GM18498 (cell line): ENCODE results near the gene STARD5.

Experiments used
- ATAC-seq: cut with Tn5 transposase; IDR thresholded peaks from one replicate; pipeline ENCODE4 v1.9.1; 2021; ENCODE audit warnings: mild to moderate bottlenecking, moderate library complexity; ENCODE audit not compliant: unreplicated experiment

The STARD5 gene

GRCh38 chr15:81275711-81276392 is 48.1 kb downstream of the STARD5 start:
- ATAC-seq = no peak

GRCh38 chr15:81274931-81275707 is 48.8 kb downstream of the STARD5 start:
- peak; percentile 90 for ATAC-seq

DNA sequence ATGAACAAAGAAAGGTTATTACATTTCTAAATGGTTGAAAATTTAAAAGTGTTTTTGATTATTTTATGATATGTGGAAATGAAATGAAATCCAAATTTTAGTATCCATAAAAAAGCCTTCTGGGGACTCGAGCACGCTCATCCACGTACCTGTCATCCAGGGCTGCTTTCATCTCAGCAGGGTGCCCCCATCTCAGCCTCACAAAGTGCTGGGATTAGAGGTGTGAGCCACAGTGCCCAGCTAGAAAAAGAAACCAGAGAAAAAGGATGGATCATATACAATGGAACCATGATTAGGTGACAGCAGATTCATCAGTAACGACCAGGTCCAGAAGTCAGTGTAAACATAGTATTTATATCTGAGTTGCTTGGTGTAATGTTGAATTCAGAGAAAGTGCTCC is 49.7 kb downstream of the STARD5 start:
- ATAC-seq = no peak

GRCh38 chr15:81273855-81274254 is 50.1 kb downstream of the STARD5 start:
- no peak for ATAC-seq

DNA sequence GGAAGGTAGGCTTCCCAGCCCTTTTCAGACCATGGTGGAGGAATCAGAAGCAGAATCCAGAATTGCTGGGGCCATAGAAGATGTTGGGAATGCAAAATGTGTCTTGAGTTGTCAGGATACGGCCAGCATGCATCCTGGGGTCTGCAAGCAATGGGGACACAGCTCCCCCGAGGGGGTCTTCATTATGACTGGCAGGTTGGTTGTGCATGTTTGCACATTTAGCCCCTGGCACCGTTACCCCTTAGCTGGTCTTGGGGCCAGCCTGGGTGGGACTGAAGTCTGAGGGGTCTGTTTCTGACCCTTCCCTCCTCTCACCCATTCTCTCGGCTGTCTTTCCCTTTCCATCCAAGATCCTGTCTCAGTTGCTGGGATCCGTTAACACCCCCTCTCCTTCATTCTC is 50.7 kb downstream of the STARD5 start:
- ATAC-seq = no peak

GRCh38 chr15:81271761-81272644 is 51.9 kb downstream of the STARD5 start:
- ATAC-seq = no peak

- ATAC-seq = no peak
These were observed 53.0 kb downstream of the STARD5 start for GRCh38 chr15:81270781-81271491.

DNA sequence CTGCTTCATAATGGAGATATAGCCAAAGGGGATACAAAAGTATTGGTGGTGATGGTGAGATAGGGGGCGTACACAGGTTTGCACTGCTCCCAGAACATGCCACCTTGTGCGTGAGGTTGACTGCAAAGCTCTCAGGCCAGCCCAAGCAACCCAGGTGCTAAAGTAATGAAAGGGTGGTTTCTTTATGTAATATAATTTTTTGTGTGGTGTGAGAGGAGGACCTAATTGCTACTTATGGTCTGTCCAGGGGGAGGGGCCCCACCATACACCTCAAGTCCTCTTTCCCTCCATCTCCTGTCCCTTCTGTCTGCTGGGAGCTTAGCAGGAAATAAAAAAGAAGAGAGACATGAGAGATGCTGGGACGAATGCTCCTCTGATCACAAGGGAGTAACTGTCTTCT is 53.8 kb downstream of the STARD5 start:
- no peak for ATAC-seq

DNA sequence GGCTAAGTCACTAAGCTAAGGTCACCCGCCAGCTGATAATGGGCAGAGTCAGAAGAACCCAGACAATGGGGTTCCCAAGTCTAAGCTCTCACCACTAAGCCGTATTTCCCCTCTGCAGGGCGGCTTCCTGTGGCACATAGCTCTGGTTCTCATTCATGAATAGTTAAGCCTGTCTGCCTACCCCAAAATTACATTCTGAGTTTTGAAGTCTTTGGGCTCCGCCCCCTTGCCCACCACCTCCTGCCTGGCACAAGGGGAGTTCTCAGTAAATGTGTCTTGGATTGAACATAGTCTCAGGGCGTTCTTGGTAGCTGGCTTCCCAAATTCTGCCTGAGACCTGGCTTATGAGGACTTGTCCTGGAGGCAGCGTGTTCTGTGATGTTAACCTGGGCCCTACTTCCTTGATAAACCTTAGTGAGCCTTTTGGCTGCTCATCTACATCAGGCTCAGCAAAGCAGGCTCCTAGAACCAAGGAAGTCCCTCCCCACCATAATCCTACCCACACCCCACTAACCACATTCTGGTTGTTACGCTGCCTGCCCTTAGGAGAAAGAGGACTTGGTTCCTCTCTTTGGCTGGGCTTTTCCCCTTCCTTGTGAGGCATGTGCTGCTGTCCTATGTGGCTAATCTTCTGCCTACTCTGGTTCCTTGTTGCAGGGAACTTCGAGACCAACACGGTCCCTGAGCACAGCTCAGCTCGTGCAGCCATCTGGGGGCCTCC is 54.9 kb downstream of the STARD5 start:
- no peak for ATAC-seq

DNA sequence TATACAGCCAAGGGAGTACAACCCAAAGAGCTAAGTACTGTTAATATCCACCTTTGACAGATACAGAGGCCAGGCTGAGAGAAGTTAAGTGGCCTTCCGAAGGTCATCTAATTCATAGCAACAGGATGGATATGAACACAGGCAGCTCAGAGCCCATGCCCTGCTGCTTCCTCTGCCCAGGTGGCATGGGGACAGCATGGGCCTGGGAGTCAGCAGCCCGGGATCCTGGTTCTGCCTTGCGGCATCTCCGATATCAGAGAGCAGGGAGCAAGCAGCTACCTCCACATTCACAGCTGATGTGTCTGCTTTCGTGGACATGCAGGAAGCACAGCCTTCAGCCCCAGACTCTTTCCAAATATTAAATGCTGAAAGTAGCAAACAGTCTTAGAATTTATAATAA is 55.6 kb downstream of the STARD5 start:
- no peak for ATAC-seq

DNA sequence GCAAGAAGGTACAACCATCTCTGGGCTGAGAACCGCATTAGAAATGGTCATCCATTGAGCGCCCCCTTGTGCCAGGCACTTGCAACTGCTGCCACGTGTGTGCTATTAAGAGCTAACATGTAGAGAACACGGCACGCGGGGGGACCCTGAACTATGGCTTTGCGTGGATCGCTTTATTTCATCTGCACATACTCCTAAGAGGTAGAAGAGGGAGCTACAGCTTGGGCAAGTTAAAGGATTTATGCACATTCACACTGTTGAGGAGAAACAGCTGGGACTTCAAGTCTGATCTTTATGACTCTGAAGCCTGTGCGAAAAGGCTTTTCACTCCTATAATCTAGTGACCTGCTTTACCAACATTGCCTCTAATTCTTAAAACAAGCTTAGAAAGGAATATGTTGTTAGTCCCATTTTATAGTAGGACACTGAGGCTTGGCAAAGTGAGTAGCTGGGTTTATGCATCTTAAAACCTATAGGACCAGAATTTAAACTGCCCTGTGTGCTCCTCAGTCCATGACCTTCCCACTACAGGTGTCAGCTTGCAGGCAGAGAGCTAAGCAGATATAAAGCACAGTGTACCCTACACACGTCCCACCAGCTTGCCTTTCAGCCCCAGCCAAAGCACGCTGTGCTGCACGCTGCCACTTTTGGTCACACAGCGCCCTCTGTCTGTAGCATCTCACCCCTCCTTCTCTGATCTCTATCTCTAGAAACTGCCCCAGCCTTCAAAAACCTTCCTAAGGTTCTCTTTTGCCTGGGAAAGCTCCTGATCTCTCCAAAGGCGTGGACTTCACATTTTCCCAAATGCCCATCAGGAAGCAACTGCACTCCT is 57.8 kb downstream of the STARD5 start:
- ATAC-seq = peak; percentile 84

DNA sequence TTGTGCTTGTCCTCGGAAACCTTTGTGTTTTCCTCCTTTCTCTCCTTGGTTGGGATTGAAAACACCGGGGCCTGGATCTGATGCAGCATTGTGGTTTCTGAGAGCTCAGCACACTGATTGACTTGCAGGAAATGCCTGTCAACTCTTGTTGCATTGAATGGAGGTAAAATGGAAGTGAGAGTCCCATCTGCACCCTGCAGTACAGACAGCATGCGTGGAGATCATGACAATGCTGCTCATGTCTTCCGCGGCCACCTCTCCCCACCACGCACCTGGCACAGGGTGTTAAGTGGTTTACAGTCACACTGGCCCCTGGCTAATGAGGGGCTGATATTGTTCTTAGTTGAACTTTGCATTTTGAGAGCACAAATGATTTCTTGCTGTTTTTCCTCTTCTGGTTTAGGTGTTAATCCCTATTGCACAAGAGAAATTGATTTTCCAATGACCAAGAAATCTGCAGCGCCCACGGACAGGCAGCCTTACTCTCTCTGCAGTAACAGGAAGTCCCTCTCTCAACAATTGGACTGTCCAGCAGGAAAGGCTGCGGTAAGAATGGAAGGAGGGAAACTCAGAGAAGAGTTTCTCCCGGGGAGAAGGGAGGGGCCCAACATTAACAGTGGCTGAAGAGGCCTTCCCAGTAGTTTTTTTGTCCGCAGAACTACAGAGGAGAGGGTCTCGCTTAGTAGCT is 58.5 kb downstream of the STARD5 start:
- ATAC-seq = peak; percentile 9

GRCh38 chr15:81264072-81264857 is 59.7 kb downstream of the STARD5 start:
- no peak for ATAC-seq

DNA sequence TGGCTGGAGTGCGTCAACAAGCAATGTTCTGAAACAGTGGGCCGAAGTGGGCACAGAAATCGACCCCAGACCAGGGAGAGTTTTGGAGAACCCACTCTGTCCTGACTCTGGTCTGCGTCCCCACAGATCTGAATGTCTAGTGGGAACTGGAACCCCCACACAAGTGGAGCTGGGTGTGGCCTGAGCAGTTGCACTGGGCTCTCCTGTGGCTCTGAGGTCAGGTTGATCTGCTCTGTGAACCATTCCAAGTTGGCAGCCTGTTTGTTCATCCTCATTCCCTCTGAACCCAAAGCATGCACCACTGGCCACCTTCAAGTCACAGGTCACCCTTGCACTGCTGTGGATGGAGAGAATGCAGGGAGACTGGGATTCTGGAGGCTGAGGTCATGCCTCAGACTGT is 60.5 kb downstream of the STARD5 start:
- ATAC-seq = no peak

GRCh38 chr15:81261172-81261811 is 62.6 kb downstream of the STARD5 start:
- no peak for ATAC-seq

GRCh38 chr15:81259760-81260298 is 64.1 kb downstream of the STARD5 start:
- no peak for ATAC-seq
